ENCODE measurements around the gene DMRT1. TPM values are rescaled to one million over a fixed set of nuclear protein-coding genes. Genes with fewer than 3 reads are reported as not detected.
A peak's percentile ranks its signal among the peaks of the same experiment; 100 is the strongest.

Gene DMRT1
- total and polyA plus RNA-seq, 3 donors from 2014 or later: 54.4 to 128 (median 93.4) TPM

DNA sequence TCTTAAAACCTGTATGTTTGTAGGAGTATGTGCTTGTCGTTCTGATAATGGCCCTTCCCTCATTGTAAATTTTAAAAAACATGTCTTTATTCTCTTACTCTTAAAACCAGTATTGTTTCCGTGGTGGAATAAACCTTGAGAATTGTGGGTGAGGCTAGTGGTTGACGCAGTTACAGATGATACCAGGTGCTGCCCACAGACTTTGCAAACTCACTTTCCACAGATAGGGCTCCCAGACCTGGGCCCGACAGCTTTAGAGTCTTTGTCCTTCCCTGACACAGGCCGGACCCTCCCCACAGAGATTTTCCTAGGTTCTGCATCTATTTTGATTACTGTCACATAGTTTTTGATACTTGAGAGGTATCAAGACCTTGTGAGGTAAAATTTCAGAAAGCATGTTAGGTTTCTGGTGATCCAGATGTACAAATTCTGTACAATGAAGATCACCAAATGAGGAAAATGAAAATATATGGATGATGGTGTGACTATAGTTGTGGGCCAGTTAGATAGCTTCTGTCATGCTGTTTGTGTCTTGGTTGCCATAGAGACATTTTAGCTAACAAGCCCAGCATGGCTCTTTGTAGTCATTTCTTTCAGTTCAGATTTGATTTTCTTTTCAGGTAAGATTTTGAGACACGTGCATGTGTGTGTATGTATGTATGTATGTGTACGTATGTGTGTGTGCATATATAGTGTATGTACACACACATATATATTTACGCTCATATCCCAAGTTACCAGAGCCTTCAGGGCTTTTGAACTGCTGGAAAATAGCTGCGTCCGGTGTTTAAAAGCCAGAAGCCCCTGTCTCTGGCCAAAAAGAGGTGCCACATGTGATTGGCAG is 33.8 kb downstream of the DMRT1 start:
- Histone ChIP-seq H3K4me1 (peaks cover 7% of the 10 kb centered on the region), H3K27me3 (no peaks in the 10 kb centered on the region), H3K36me3 (ENCODE audit: low read depth, missing control alignments) (no peaks in the 10 kb centered on the region), H3K4me3 (no peak overlapping the region), H3K27ac (peak overlapping the region in 1 of 2 donors; percentile 53), H3K9me3 (no peaks in the 10 kb centered on the region)
- 69 to 84% methylated on average over 10 of the region's 10 CpGs for WGBS, 2 donors
- no peak for TF ChIP-seq POLR2A (IDR thresholded peaks at IDR 0.05)
- TF ChIP-seq, protein P1, sequence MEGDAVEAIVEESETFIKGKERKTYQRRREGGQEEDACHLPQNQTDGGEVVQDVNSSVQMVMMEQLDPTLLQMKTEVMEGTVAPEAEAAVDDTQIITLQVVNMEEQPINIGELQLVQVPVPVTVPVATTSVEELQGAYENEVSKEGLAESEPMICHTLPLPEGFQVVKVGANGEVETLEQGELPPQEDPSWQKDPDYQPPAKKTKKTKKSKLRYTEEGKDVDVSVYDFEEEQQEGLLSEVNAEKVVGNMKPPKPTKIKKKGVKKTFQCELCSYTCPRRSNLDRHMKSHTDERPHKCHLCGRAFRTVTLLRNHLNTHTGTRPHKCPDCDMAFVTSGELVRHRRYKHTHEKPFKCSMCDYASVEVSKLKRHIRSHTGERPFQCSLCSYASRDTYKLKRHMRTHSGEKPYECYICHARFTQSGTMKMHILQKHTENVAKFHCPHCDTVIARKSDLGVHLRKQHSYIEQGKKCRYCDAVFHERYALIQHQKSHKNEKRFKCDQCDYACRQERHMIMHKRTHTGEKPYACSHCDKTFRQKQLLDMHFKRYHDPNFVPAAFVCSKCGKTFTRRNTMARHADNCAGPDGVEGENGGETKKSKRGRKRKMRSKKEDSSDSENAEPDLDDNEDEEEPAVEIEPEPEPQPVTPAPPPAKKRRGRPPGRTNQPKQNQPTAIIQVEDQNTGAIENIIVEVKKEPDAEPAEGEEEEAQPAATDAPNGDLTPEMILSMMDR (IDR thresholded peaks at IDR 0.05): no peak
- intact Hi-C loops (cut with DNase I; ENCODE audit: low total_unique reads): no loop called here
- no peak for DNase-seq

DNA sequence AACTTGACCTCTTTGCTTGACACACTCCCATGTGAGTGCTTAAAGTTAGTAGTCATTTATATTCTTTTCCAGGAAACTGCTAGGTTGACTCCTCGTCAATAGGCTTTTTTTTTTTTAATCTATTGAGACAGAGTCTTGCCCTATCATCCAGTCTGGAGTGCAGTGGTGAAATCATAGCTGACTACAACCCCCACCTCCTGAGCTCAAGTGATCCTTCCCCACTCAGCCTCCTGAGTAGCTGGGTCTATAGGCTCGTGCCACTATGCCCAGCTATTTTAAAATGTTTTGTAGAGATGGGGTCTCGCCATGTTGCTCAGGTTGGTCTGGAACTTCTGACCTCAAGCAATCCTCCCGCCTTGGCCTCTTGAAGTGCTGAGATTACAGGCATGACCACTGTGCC is 34.9 kb downstream of the DMRT1 start:
- peaks cover 7% of the 10 kb centered on the region for H3K4me1 ChIP-seq
- intact Hi-C loops (cut with DNase I; ENCODE audit: low total_unique reads): no loop called here
- DNase-seq: no peak
- no peaks in the 10 kb centered on the region for H3K27me3 ChIP-seq
- no peaks in the 10 kb centered on the region for H3K9me3 ChIP-seq
- WGBS, 2 donors: 71 to 77% methylated on average over 3 to 4 of the region's 4 CpGs
- no peaks in the 10 kb centered on the region for H3K36me3 ChIP-seq (ENCODE audit: low read depth, missing control alignments)
- no peak overlapping the region for H3K4me3 ChIP-seq
- TF ChIP-seq POLR2A (IDR thresholded peaks at IDR 0.05): no peak
- TF ChIP-seq, protein P1 (IDR thresholded peaks at IDR 0.05): no peak
- H3K27ac ChIP-seq: peak overlapping the region in 1 of 2 donors; percentile 53

DNA sequence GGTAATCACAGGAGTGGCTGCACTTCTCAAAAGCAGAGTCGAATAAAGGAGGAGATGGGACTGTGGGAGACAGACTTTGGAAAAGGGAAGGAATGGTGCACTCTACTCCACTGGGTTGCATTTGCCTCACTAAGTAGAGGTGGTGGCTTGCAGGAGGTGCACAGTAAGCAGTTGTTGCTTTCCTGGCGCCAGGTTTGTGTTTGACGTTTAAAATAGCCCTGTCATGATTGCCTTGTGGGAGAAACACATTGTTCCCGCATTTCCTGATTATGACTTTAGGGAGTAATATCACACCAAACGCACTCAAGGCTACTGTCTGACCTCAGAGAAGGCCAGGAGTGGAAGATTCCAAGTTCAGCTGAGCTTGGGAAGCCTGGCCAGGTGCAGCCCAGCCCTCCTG is 36.7 kb downstream of the DMRT1 start:
- Histone ChIP-seq H3K9me3 (no peaks in the 10 kb centered on the region), H3K27me3 (no peaks in the 10 kb centered on the region), H3K27ac (no peak overlapping the region), H3K36me3 (ENCODE audit: low read depth, missing control alignments) (no peaks in the 10 kb centered on the region), H3K4me3 (no peak overlapping the region), H3K4me1 (peaks cover 12% of the 10 kb centered on the region)
- WGBS, 2 donors: 21 to 23% methylated on average over 5 of the region's 5 CpGs
- no peak for TF ChIP-seq POLR2A (IDR thresholded peaks at IDR 0.05)
- TF ChIP-seq, protein P1 (IDR thresholded peaks at IDR 0.05): no peak
- peak; percentile 65 for DNase-seq
- intact Hi-C loops (cut with DNase I; ENCODE audit: low total_unique reads): no loop called here

DNA sequence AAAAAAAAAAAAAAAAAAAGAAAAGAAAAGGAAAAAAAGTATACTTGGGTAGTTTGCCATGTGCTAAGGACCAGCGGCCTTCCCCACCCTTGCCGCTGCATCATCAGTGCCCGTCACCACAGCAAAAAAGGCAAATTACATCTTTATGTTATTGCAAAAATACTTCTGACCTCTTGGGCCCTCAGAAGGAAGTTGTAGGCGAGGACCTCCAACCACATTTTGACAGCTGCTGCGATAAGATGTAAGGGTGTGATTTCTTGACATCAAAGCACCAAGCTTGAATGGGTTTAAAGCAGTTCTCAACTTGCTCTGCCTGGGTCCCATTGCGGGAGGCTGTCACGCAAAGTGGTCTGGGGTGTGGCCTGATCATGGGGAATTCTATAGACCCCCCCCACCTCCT is 39.2 kb downstream of the DMRT1 start:
- no peak overlapping the region for H3K27ac ChIP-seq
- no peak for DNase-seq
- TF ChIP-seq, protein P1 (IDR thresholded peaks at IDR 0.05): no peak
- TF ChIP-seq POLR2A (IDR thresholded peaks at IDR 0.05): no peak
- intact Hi-C loops (cut with DNase I; ENCODE audit: low total_unique reads): no loop called here
- no peak overlapping the region for H3K4me3 ChIP-seq
- no peaks in the 10 kb centered on the region for H3K27me3 ChIP-seq
- no peaks in the 10 kb centered on the region for H3K36me3 ChIP-seq (ENCODE audit: low read depth, missing control alignments)
- peaks cover 12% of the 10 kb centered on the region for H3K4me1 ChIP-seq
- H3K9me3 ChIP-seq: no peaks in the 10 kb centered on the region
- 86 to 91% methylated on average over 7 of the region's 7 CpGs for WGBS, 2 donors
